K562 (cell line): Measurements from ENCODE around the gene DPP10. TPM values are rescaled to one million over a fixed set of nuclear protein-coding genes. Genes with fewer than 3 reads are reported as not detected.

Experiments
- ATAC-seq: fragments of 200-7000 bp; cut with Tn5 transposase; 3 replicates; pipeline ENCODE4 v1.9.1; 2020; ENCODE audit warnings: moderate library complexity
- BruUV-seq: library from RNA; stranded (reverse); fragments of 400-500 nt; replicated peaks from 2 replicates; lab custom pipeline; 2021; lab: Mats Ljungman, UMichigan
- CTCF ChIA-PET: fragments of 300-600 bp; formaldehyde crosslinking; extraction: SDS; loops from one replicate; lab custom pipeline; 2021; ENCODE audit warnings: low intra/inter-chr PET ratio; lab: Yijun Ruan, JAX
- POLR2A ChIA-PET: fragments of 300-600, 350-650 bp; sonication (Branson Sonifier 250); formaldehyde crosslinking; extraction: SDS; loops from one replicate; lab custom pipeline; 2021; ENCODE audit warnings: antibody characterized with exemption, inconsistent platforms; lab: Yijun Ruan, JAX
- DNase-seq, 4 experiments: peaks; one replicate each; pipeline versions ENCODE4 v3.0.0 to v3.0.0-alpha.2; 2011 to 2018; ENCODE audit warnings: low spot score in 3 of 4, mixed read lengths in 3 of 4; ENCODE audit errors: extremely low read depth in 1 of 4
- FAIRE-seq: peaks from 2 replicates; lab custom pipeline; 2011; peaks lifted over from hg19 to GRCh38; lab: Jason Lieb, UNC
- H2AFZ ChIP-seq: 2 replicates; pipeline ENCODE4 v1.6.0; 2011; ENCODE audit warnings: low read depth, low read length, control low read depth, inconsistent platforms
- H3K27ac ChIP-seq: fragments of 200-600 bp; 3 replicates; pipeline ENCODE4 v1.8.0; 2011; ENCODE audit warnings: low read depth, mild to moderate bottlenecking, control low read depth, inconsistent platforms, low read length, moderate library complexity, mixed read lengths; ENCODE audit errors: extremely low read depth
- H3K27me3 ChIP-seq, 2 experiments: fragments of 300-600 bp in 1 of 2; 2 replicates in 1 of 2; 3 replicates in 1 of 2; pipeline versions ENCODE4 v1.6.0 to v1.8.0; 2011; ENCODE audit warnings: inconsistent platforms in 2 of 2, low read length in 2 of 2, mild to moderate bottlenecking in 1 of 2, mixed read lengths in 1 of 2, moderate library complexity in 1 of 2; ENCODE audit not compliant: control insufficient read depth in 2 of 2, insufficient read depth in 2 of 2
- H3K36me3 ChIP-seq: fragments of 300-600 bp; 3 replicates; pipeline ENCODE4 v1.8.0; 2011; ENCODE audit warnings: mild to moderate bottlenecking, low read length, inconsistent platforms; ENCODE audit not compliant: control insufficient read depth, insufficient read depth
- H3K4me1 ChIP-seq, 2 experiments: fragments of 200-600 bp in 1 of 2; replicated peaks in 1 of 2; 2 replicates in 1 of 2; 3 replicates in 1 of 2; pipeline versions ENCODE4 v1.5.1 to v1.8.0; 2011; ENCODE audit warnings: inconsistent platforms in 2 of 2, low read length in 2 of 2, mild to moderate bottlenecking in 1 of 2, mixed read lengths in 1 of 2, moderate library complexity in 1 of 2; ENCODE audit not compliant: control insufficient read depth in 2 of 2, insufficient read depth in 2 of 2
- H3K4me2 ChIP-seq: 2 replicates; pipeline ENCODE4 v1.6.1; 2011; ENCODE audit warnings: low read length, control low read depth, inconsistent platforms, mixed read lengths; ENCODE audit not compliant: insufficient read depth
- H3K4me3 ChIP-seq: fragments of 200-600 bp; sonication (generic), shearing (Covaris generic); 2 replicates; pipeline ENCODE4 v1.5.1; 2016; ENCODE audit warnings: control low read depth, inconsistent platforms
- H3K79me2 ChIP-seq: fragments of 200-600 bp; 3 replicates; pipeline ENCODE4 v1.8.0; 2011; ENCODE audit warnings: low read length, inconsistent platforms; ENCODE audit not compliant: control insufficient read depth, insufficient read depth
- H3K9ac ChIP-seq, 2 experiments: 2 replicates each; pipeline versions ENCODE4 v1.6.0 to v1.6.1; 2011; ENCODE audit warnings: low read depth in 2 of 2, low read length in 2 of 2, control low read depth in 1 of 2, inconsistent platforms in 1 of 2, mild to moderate bottlenecking in 1 of 2, mixed read lengths in 1 of 2; ENCODE audit not compliant: insufficient read depth in 1 of 2
- H3K9me1 ChIP-seq: one replicate; pipeline ENCODE4 v1.6.0; 2011; ENCODE audit warnings: inconsistent platforms, mild to moderate bottlenecking, low read length, moderate library complexity; ENCODE audit not compliant: control insufficient read depth, insufficient read depth
- H3K9me3 ChIP-seq: replicated peaks from 2 replicates; pipeline ENCODE4 v1.5.1; 2011; ENCODE audit warnings: low read depth, low read length, inconsistent platforms; ENCODE audit not compliant: control insufficient read depth, insufficient read depth
- H4K20me1 ChIP-seq: replicated peaks from 2 replicates; pipeline ENCODE4 v1.6.1; 2011; ENCODE audit warnings: low read length, inconsistent platforms, mixed read lengths; ENCODE audit not compliant: control insufficient read depth, insufficient read depth
- MTA1 ChIP-seq: fragments of 450-650 bp; IDR thresholded peaks from 2 replicates; pipeline ENCODE4 v1.6.1; 2017; ENCODE audit warnings: borderline replicate concordance
- MTF1 ChIP-seq: fragments of 250-450 bp; sonication (Bioruptor Pico); IDR thresholded peaks from 2 replicates; pipeline ENCODE4 v1.9.0; 2021; ENCODE audit warnings: moderate library complexity, mild to moderate bottlenecking, inconsistent platforms, borderline replicate concordance
- POLR2AphosphoS5 ChIP-seq: IDR thresholded peaks from 2 replicates; pipeline ENCODE4 v1.6.1; 2011; ENCODE audit warnings: mild to moderate bottlenecking, low read depth, low read length, moderate library complexity; ENCODE audit not compliant: control insufficient read depth, insufficient read depth
- POLR2B ChIP-seq: fragments of 450-650 bp; IDR thresholded peaks from 2 replicates; pipeline ENCODE4 v1.6.1; 2018; ENCODE audit warnings: low read depth; ENCODE audit not compliant: partially characterized antibody
- PRPF4 ChIP-seq: fragments of 200-400 bp; formaldehyde crosslinking; IDR thresholded peaks from one replicate; pipeline ENCODE4 v1.6.1; 2017; ENCODE audit warnings: low read length, low read depth, mild to moderate bottlenecking; ENCODE audit not compliant: insufficient read depth, poor library complexity, severe bottlenecking
- PYGO2 ChIP-seq: fragments of 450-650 bp; IDR thresholded peaks from 2 replicates; pipeline ENCODE4 v1.6.1; 2016; ENCODE audit warnings: mild to moderate bottlenecking, missing genetic modification characterization, moderate library complexity, missing compliant biosample characterization
- RFX1 ChIP-seq: fragments of 450-650 bp; IDR thresholded peaks from 2 replicates; pipeline ENCODE4 v1.6.1; 2016; ENCODE audit warnings: mild to moderate bottlenecking, moderate library complexity
- XRCC5 ChIP-seq: fragments of 200-400 bp; formaldehyde crosslinking; IDR thresholded peaks from 2 replicates; pipeline ENCODE4 v1.6.1; 2017; ENCODE audit warnings: low read depth, mild to moderate bottlenecking, low read length
- WGBS: fragments of 100-300 bp; shearing (Covaris generic); methylation state at CpG from one replicate; pipeline ENCODE4 v1.1.6; 2016; ENCODE audit warnings: low coverage, mixed read lengths; ENCODE audit not compliant: insufficient coverage; ENCODE audit errors: missing lambda C conversion rate; 5-methylcytosine and 5-hydroxymethylcytosine counted together
- in situ Hi-C: fragments of 300-500 bp; cut with MboI; formaldehyde crosslinking; loops from 4 replicates; pipeline ENCODE4 v1.15.0; 2018; ENCODE audit warnings: inconsistent platforms, mixed read lengths
- intact Hi-C: fragments of 100-400 bp; cut with micrococcal nuclease; formaldehyde crosslinking; loops from 2 replicates; pipeline ENCODE4 v1.14.2; 2022
- polyA plus RNA-seq, 8 experiments: library from polyadenylated mRNA; depleted of rRNA in 4 of 8; stranded (reverse) in 5 of 8; unstranded in 3 of 8; fragments of >200 nt; fragmentation: Nextera tagmentation in 2 of 8; fragmentation: Illumina TruSeq in 1 of 8; extraction: Ambion mirVana in 2 of 8; extraction: Trizol in 1 of 8; gene quantifications; 2 replicates each; pipeline versions ENCODE4 v1.2.1 to v1.2.3, GENCODE V29; 2011 to 2014; ENCODE audit warnings: inconsistent platforms in 1 of 8, missing spikeins in 1 of 8
- total RNA-seq, 7 experiments: library from RNA; depleted of rRNA in 6 of 7; stranded (reverse); fragments of >200 nt in 6 of 7; fragmentation: Illumina TruSeq in 2 of 7; extraction: Trizol in 2 of 7; gene quantifications; 2 replicates each; pipeline versions ENCODE4 v1.2.1 to v1.2.3, GENCODE V29; 2011 to 2021; ENCODE audit warnings: low replicate concordance in 1 of 7
- TF ChIP-seq, protein P1 (sequence below), 2 experiments: fragments of 450-650 bp in 1 of 2; sonication (generic) in 1 of 2; formaldehyde crosslinking in 1 of 2; IDR thresholded peaks; 2 replicates each; pipeline versions ENCODE4 v1.7.1 to v1.9.0; 2016 to 2022; ENCODE audit warnings: inconsistent platforms in 1 of 2, mild to moderate bottlenecking in 1 of 2, missing genetic modification reagents in 1 of 2
- TF ChIP-seq, protein P2 (sequence below): IDR thresholded peaks from 2 replicates; pipeline ENCODE4 v1.6.1; 2016; ENCODE audit warnings: missing genetic modification characterization, missing compliant biosample characterization

The DPP10 gene
- total and polyA plus RNA-seq, 9 of the 15 experiments (the other 6 are each of a cell fraction or from before 2014, with no cell fraction given), result not detected

DNA sequence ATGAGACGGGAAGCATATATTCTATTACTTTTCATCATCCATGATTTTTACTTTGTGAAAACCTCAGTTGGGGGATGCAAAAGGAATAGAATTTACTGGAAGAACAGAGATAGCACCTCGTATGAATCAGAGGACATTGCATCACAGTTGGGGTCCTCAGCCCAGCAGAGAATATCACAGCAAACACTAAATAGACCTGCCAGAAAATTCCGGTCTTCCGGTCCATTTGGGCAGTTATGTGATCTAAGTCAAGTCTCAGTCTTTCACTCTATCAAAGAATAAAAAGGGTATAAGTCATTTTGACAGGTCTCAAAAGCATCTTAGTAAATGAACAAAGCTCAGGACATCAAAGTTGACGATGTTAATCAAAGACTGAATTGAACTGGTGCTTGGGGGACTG lies 1100.6 kb downstream of the DPP10 start:
- DNase-seq, result no peak
- no peak overlapping the region for H3K4me3 ChIP-seq
- no peaks in the 10 kb centered on the region for H3K36me3 ChIP-seq
- intact Hi-C loops (no loop called here), in situ Hi-C loops (no loop called here)
- no peaks in the 10 kb centered on the region for H3K27me3 ChIP-seq
- ChIA-PET CTCF (no interaction called here), POLR2A (no interaction called here)
- H3K27ac ChIP-seq, result no peak overlapping the region
- no peaks in the 10 kb centered on the region for H3K4me1 ChIP-seq
- H3K4me2 ChIP-seq, result no peak overlapping the region
- ATAC-seq, result no peak
- 1% methylated on average over 5 of the region's 5 CpGs for WGBS
- H4K20me1 ChIP-seq, result no peaks in the 10 kb centered on the region
- no TSS peak for BruUV-seq
- FAIRE-seq, result no peak
- H3K9me3 ChIP-seq, result peaks cover 1% of the 10 kb centered on the region; the same call in 1 of the 2 replicates
- no peaks in the 10 kb centered on the region for H3K9me1 ChIP-seq
- H3K9ac ChIP-seq, result no peak overlapping the region
- H3K79me2 ChIP-seq, result no peaks in the 10 kb centered on the region
- H2AFZ ChIP-seq, result no peak overlapping the region
- TF ChIP-seq POLR2B, result no peak
- TF ChIP-seq XRCC5, result no peak
- TF ChIP-seq, protein P1, sequence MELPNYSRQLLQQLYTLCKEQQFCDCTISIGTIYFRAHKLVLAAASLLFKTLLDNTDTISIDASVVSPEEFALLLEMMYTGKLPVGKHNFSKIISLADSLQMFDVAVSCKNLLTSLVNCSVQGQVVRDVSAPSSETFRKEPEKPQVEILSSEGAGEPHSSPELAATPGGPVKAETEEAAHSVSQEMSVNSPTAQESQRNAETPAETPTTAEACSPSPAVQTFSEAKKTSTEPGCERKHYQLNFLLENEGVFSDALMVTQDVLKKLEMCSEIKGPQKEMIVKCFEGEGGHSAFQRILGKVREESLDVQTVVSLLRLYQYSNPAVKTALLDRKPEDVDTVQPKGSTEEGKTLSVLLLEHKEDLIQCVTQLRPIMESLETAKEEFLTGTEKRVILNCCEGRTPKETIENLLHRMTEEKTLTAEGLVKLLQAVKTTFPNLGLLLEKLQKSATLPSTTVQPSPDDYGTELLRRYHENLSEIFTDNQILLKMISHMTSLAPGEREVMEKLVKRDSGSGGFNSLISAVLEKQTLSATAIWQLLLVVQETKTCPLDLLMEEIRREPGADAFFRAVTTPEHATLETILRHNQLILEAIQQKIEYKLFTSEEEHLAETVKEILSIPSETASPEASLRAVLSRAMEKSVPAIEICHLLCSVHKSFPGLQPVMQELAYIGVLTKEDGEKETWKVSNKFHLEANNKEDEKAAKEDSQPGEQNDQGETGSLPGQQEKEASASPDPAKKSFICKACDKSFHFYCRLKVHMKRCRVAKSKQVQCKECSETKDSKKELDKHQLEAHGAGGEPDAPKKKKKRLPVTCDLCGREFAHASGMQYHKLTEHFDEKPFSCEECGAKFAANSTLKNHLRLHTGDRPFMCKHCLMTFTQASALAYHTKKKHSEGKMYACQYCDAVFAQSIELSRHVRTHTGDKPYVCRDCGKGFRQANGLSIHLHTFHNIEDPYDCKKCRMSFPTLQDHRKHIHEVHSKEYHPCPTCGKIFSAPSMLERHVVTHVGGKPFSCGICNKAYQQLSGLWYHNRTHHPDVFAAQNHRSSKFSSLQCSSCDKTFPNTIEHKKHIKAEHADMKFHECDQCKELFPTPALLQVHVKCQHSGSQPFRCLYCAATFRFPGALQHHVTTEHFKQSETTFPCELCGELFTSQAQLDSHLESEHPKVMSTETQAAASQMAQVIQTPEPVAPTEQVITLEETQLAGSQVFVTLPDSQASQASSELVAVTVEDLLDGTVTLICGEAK (IDR thresholded peaks at IDR 0.05), result no peak
- TF ChIP-seq, protein P1 (CRISPR knock-in tag; IDR thresholded peaks at IDR 0.05), result no peak
- no peak for TF ChIP-seq RFX1
- no peak for TF ChIP-seq PYGO2 (tag)
- TF ChIP-seq MTF1 (CRISPR knock-in tag), result no peak
- TF ChIP-seq PRPF4, result no peak
- no peak for TF ChIP-seq POLR2AphosphoS5
- TF ChIP-seq, protein P2, sequence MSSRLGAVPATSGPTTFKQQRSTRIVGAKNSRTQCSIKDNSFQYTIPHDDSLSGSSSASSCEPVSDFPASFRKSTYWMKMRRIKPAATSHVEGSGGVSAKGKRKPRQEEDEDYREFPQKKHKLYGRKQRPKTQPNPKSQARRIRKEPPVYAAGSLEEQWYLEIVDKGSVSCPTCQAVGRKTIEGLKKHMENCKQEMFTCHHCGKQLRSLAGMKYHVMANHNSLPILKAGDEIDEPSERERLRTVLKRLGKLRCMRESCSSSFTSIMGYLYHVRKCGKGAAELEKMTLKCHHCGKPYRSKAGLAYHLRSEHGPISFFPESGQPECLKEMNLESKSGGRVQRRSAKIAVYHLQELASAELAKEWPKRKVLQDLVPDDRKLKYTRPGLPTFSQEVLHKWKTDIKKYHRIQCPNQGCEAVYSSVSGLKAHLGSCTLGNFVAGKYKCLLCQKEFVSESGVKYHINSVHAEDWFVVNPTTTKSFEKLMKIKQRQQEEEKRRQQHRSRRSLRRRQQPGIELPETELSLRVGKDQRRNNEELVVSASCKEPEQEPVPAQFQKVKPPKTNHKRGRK (tag), result no peak
- no peak for TF ChIP-seq MTA1
